Activated CD4-positive, alpha-beta T cell treated with anti-CD3 and anti-CD28 coated beads, Interleukin-2, amount 10 ng/mL, durations not matched to agents 24 days and 14 days (primary cell): ENCODE results near the gene C15orf39. TPM values are rescaled to one million over a fixed set of nuclear protein-coding genes. Genes with fewer than 3 reads are reported as not detected.
"Not testable (repeated sequence)": the region's sequence is repeated elsewhere in the genome, so short reads cannot be mapped to it uniquely, and the experiment has no call there.

Experiments used
- DNase-seq: peaks from one replicate; pipeline ENCODE4 v3.0.0; 2022
- H3K27ac Mint-ChIP-seq: one replicate; pipeline ENCODE4 v1.8.0; 2022; ENCODE audit warnings: mild to moderate bottlenecking, mixed read lengths
- H3K27me3 Mint-ChIP-seq: one replicate; pipeline ENCODE4 v1.8.0; 2022; ENCODE audit warnings: mixed read lengths
- H3K36me3 Mint-ChIP-seq: one replicate; pipeline ENCODE4 v1.8.0; 2022; ENCODE audit warnings: low read depth, mild to moderate bottlenecking, mixed read lengths
- H3K4me1 Mint-ChIP-seq: one replicate; pipeline ENCODE4 v1.8.0; 2021; ENCODE audit warnings: mixed read lengths
- H3K4me3 Mint-ChIP-seq: one replicate; pipeline ENCODE4 v1.8.0; 2022; ENCODE audit warnings: mild to moderate bottlenecking, moderate library complexity, mixed read lengths
- H3K9me3 Mint-ChIP-seq: one replicate; pipeline ENCODE4 v1.8.0; 2021; ENCODE audit warnings: mixed read lengths
- intact Hi-C: fragments of 100-400 bp; cut with micrococcal nuclease; formaldehyde crosslinking; loops from one replicate; pipeline ENCODE4 v1.15.1; 2023
- total RNA-seq: library from RNA; stranded (reverse); gene quantifications from 2 replicates; pipeline ENCODE4 v1.2.3, GENCODE V29; 2022

C15orf39 gene
- total RNA-seq, 1 donor from 2014 or later = 43.2 TPM

- Mint-ChIP-seq H3K27me3 (peaks cover 27% of the 10 kb centered on the region), H3K36me3 (no peaks in the 10 kb centered on the region), H3K4me1 (no peaks in the 10 kb centered on the region), H3K27ac (no peak overlapping the region), H3K4me3 (no peak overlapping the region), H3K9me3 (no peaks in the 10 kb centered on the region)
- intact Hi-C loops = no loop called here
- no peak for DNase-seq
These were observed 48.0 kb downstream of the C15orf39 start for GRCh38 chr15:75249726-75250125.

GRCh38 chr15:75251343-75251742 is 49.7 kb downstream of the C15orf39 start:
- H3K36me3 Mint-ChIP-seq, DNase-seq, intact Hi-C loops, H3K9me3 Mint-ChIP-seq, H3K4me3 Mint-ChIP-seq, H3K4me1 Mint-ChIP-seq, H3K27ac Mint-ChIP-seq: not testable (repeated sequence)
- H3K27me3 Mint-ChIP-seq = peaks cover 25% of the 10 kb centered on the region

GRCh38 chr15:75252285-75252684 is 50.6 kb downstream of the C15orf39 start:
- H3K4me3 Mint-ChIP-seq, H3K36me3 Mint-ChIP-seq, H3K4me1 Mint-ChIP-seq, H3K9me3 Mint-ChIP-seq, H3K27ac Mint-ChIP-seq, DNase-seq, intact Hi-C loops: not testable (repeated sequence)
- H3K27me3 Mint-ChIP-seq = peaks cover 25% of the 10 kb centered on the region

- H3K27ac Mint-ChIP-seq, H3K4me1 Mint-ChIP-seq, intact Hi-C loops, DNase-seq, H3K36me3 Mint-ChIP-seq, H3K4me3 Mint-ChIP-seq, H3K9me3 Mint-ChIP-seq, H3K27me3 Mint-ChIP-seq: not testable (repeated sequence)
These were observed 56.4 kb downstream of the C15orf39 start, which contains the start of gene GOLGA6C for GRCh38 chr15:75258034-75258433. TSS of gene GOLGA6C (plus strand) at chr15:75258334. CDS start at chr15:75258599, 265 bp downstream.

GRCh38 chr15:75258620-75259343 is 57.1 kb downstream of the C15orf39 start:
- DNase-seq, H3K4me3 Mint-ChIP-seq, intact Hi-C loops, H3K4me1 Mint-ChIP-seq, H3K9me3 Mint-ChIP-seq, H3K27me3 Mint-ChIP-seq, H3K36me3 Mint-ChIP-seq, H3K27ac Mint-ChIP-seq: not testable (repeated sequence)

- H3K4me3 Mint-ChIP-seq, intact Hi-C loops, H3K4me1 Mint-ChIP-seq, H3K36me3 Mint-ChIP-seq, DNase-seq, H3K27ac Mint-ChIP-seq, H3K9me3 Mint-ChIP-seq, H3K27me3 Mint-ChIP-seq: not testable (repeated sequence)
These were observed 58.2 kb downstream of the C15orf39 start for GRCh38 chr15:75259873-75260272.

Other genes starting within 250 kb of the C15orf39 start
- gene RPP25, start 245.1 kb upstream of the C15orf39 start, total RNA-seq = 13.1 and 13.9 TPM in 2 replicates
- gene SCAMP5, start 206.3 kb upstream of the C15orf39 start, total RNA-seq = 0.92 and 1.3 TPM in 2 replicates
- 21.4 and 24.5 TPM in 2 replicates for gene PPCDC, start 178.3 kb upstream of the C15orf39 start, total RNA-seq
- gene GOLGA6C, start 56.5 kb downstream of the C15orf39 start, total RNA-seq = not detected in 2 replicates
- not detected in 2 replicates for gene GOLGA6D, start 81.0 kb downstream of the C15orf39 start, total RNA-seq
- 79.5 and 86.7 TPM in 2 replicates for gene COMMD4, start 134.2 kb downstream of the C15orf39 start, total RNA-seq
- gene NEIL1, start 145.2 kb downstream of the C15orf39 start, total RNA-seq = 3.7 and 4.7 TPM in 2 replicates
- 232 and 255 TPM in 2 replicates for gene MAN2C1, start 166.7 kb downstream of the C15orf39 start, total RNA-seq
- gene SIN3A, start 249.8 kb downstream of the C15orf39 start, total RNA-seq = 92.2 and 102 TPM in 2 replicates